Epithelial cell of proximal tubule (primary cell): ENCODE results near the gene LDLRAD3. TPM values are rescaled to one million over a fixed set of nuclear protein-coding genes. Genes with fewer than 3 reads are reported as not detected.
A peak's percentile ranks its signal among the peaks of the same experiment; 100 is the strongest.

Experiments used
- DNase-seq: peaks from one replicate; pipeline ENCODE4 v3.0.0-alpha.2; 2011; ENCODE audit warnings: low read depth
- H3K4me3 ChIP-seq: 2 replicates; pipeline ENCODE4 v1.5.1; 2011; ENCODE audit warnings: low read depth, mild to moderate bottlenecking, low read length
- CTCF ChIP-seq: conservative IDR thresholded peaks from 2 replicates; pipeline ENCODE4 v1.5.1; 2012; ENCODE audit warnings: low read depth, mild to moderate bottlenecking, low read length
- total RNA-seq: library from RNA; depleted of rRNA; stranded (reverse); fragments of >200 nt; gene quantifications from 2 replicates; pipeline ENCODE4 v1.2.3, GENCODE V29; 2015

LDLRAD3 gene
- total RNA-seq, 1 donor from 2014 or later: 8.2 TPM

DNA sequence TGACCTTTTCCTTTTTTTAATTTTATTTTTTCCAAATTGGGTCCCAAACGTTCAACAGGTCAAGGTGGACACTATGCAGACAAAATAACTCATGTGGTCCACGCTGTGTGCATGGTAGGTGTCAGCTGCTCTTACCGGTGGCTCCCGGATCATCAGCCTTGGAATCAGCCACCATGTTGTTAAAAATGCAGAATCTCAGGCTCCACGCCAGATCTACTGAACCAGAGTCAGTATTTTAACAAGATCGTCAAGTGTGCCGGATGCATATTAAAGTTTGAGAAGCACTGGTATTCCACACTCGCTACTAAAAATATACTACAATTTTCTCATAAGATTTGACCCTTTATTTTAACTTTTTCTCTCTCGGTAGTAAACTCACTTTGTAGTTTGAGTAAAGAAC, 553 bp upstream of the LDLRAD3 start:
- peak overlapping the region; percentile 75 for H3K4me3 ChIP-seq
- no peak for DNase-seq
- no peak for TF ChIP-seq CTCF

DNA sequence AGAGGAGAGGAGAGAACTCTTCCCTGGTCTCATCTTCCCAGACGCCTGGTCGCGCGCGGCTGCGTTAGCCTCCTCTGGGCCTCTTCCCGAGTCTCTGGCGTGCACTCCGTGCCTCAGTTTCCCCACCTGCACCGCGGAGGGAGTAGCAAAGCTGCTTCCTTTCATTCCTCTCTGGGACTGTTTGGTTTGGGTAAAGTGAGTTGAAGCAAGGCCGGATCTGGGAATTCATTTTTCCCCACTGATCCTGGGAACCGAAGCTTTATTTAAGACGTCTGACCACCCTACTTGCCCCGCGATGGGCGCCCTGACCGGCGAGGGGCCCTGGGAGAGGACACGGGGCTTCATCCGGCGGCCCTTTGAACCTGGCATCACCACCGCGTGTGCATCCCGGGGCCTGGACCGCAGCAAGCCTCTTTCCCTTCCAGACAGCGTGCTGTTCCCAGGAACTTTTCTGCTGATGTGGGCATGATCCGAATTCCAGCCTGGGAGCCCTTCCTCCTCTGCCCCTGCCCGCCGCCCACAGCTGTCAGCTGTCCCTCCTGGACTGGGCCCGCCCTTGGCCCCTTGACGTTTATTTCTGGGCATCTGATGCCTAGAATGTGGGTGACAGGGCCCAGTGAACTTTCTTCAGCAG, 758 bp downstream of the LDLRAD3 start:
- no peak for TF ChIP-seq CTCF
- no peak for DNase-seq
- peak overlapping the region; percentile 75 for H3K4me3 ChIP-seq

DNA sequence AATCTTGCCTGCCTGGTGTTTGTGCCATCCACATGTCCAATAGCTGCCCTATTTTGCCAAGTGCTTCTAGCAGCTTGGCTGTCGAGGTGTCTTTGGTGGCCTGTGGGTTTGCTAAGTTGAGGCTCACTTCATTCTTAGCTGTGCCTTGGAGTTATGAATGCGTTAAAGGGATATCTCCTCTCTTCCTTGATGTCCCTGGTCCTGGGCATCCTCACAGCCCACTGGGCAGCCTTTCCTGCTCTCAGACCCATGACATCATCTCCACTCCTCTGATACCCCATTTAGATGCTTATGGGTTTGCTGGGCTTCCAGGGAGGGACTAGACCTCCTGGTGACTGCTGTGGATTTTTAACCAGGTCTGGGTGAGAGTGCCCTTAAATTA, 1.3 kb downstream of the LDLRAD3 start:
- peak overlapping the region; percentile 75 for H3K4me3 ChIP-seq
- TF ChIP-seq CTCF: no peak
- no peak for DNase-seq

DNA sequence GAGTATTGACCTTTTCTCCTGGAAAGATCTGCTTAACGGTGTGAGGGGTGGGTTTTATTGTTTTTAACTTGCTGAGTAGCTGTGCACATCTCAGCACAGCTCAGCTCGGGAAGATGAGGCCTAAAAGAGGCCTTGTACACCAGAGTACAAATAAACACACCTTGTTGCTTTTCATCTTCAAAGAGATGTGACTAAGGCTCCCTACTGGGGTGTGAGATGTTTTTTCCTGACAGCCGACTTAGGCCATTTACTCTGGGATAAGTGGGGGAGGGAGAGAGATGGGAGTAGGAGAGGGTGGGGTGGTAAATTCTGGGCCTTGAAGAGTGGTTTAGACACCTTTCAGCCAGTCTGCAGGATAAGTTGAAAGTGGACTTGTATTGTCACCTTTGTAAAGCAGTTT, 2.9 kb downstream of the LDLRAD3 start:
- DNase-seq: no peak
- TF ChIP-seq CTCF: no peak
- H3K4me3 ChIP-seq: no peak overlapping the region

- DNase-seq: no peak
- no peak overlapping the region for H3K4me3 ChIP-seq
- no peak for TF ChIP-seq CTCF
These were observed 3.6 kb downstream of the LDLRAD3 start for GRCh38 chr11:35947437-35947836.

DNA sequence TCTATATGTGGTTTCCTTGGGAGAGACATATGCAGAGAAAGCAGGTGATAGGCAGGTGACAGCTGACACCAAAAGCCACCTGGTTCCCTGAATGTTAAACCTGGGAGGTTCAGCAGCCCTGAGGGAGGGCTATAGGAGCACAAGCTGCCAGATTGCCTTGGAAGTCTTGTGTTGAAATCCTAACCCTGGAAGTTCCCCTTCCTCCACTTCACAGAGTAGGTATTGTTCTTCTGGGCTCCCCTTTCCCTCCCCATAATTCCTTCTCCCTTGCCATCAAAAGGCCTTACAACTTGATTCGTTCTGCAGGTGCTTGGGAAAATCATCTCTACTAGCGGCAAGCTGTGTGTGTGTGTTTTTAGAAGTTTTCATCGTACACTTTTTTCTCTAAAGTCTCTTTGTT, 5.4 kb downstream of the LDLRAD3 start:
- TF ChIP-seq CTCF: no peak
- H3K4me3 ChIP-seq: no peak overlapping the region
- no peak for DNase-seq

GRCh38 chr11:35950082-35950481, 6.2 kb downstream of the LDLRAD3 start:
- no peak for DNase-seq
- H3K4me3 ChIP-seq: no peak overlapping the region
- no peak for TF ChIP-seq CTCF
